Measurements from ENCODE around the gene DXO.
"Not testable (repeated sequence)": the region's sequence is repeated elsewhere in the genome, so short reads cannot be mapped to it uniquely, and the experiment has no call there.

Gene DXO

GRCh38 chr6:31971993-31972708, at the start of gene DXO:
Gene DXO (minus strand): TSS chr6:31972138. CDS start chr6:31971675, 463 bp downstream.
- DNase-seq (ENCODE audit: low read depth) = peak; percentile 99

- DNase-seq (ENCODE audit: low read depth) = not testable (repeated sequence)
Measured at GRCh38 chr6:32014547-32014946, 42.6 kb upstream of the DXO start, which contains the start of gene C4B. Gene C4B (plus strand): TSS chr6:32014795. CDS start chr6:32014846, 51 bp downstream.

- DNase-seq (ENCODE audit: low read depth) = not testable (repeated sequence)
Measured at GRCh38 chr6:32013738-32014137, 41.8 kb upstream of the DXO start.

GRCh38 chr6:32012941-32013617, 41.1 kb upstream of the DXO start:
- DNase-seq (ENCODE audit: low read depth) = not testable (repeated sequence)

GRCh38 chr6:32010856-32011530, 39.1 kb upstream of the DXO start:
- not testable (repeated sequence) for DNase-seq (ENCODE audit: low read depth)

GRCh38 chr6:32009537-32009936, 37.6 kb upstream of the DXO start:
- not testable (repeated sequence) for DNase-seq (ENCODE audit: low read depth)

- peak; percentile 1 for DNase-seq (ENCODE audit: low read depth)
Measured at GRCh38 chr6:32008616-32009015, 36.7 kb upstream of the DXO start.

GRCh38 chr6:32008037-32008436, 36.1 kb upstream of the DXO start:
- not testable (repeated sequence) for DNase-seq (ENCODE audit: low read depth)

- not testable (repeated sequence) for DNase-seq (ENCODE audit: low read depth)
Measured at GRCh38 chr6:32007086-32007485, 35.1 kb upstream of the DXO start.

GRCh38 chr6:32005991-32006529, 34.1 kb upstream of the DXO start:
- DNase-seq (ENCODE audit: low read depth) = not testable (repeated sequence)

GRCh38 chr6:32005538-32005880, 33.6 kb upstream of the DXO start:
- DNase-seq (ENCODE audit: low read depth) = not testable (repeated sequence)

- DNase-seq (ENCODE audit: low read depth) = not testable (repeated sequence)
Measured at GRCh38 chr6:32004864-32005537, 33.1 kb upstream of the DXO start.

- DNase-seq (ENCODE audit: low read depth) = not testable (repeated sequence)
Measured at GRCh38 chr6:32004393-32004792, 32.5 kb upstream of the DXO start.

GRCh38 chr6:32003301-32003700, 31.4 kb upstream of the DXO start:
- DNase-seq (ENCODE audit: low read depth) = not testable (repeated sequence)

- DNase-seq (ENCODE audit: low read depth) = not testable (repeated sequence)
Measured at GRCh38 chr6:32002546-32003268, 30.8 kb upstream of the DXO start.

- DNase-seq (ENCODE audit: low read depth) = not testable (repeated sequence)
Measured at GRCh38 chr6:31996385-31996784, 24.4 kb upstream of the DXO start.

GRCh38 chr6:31994421-31994820, 22.5 kb upstream of the DXO start:
- not testable (repeated sequence) for DNase-seq (ENCODE audit: low read depth)

GRCh38 chr6:31989363-31989762, 17.4 kb upstream of the DXO start:
- not testable (repeated sequence) for DNase-seq (ENCODE audit: low read depth)

- not testable (repeated sequence) for DNase-seq (ENCODE audit: low read depth)
Measured at GRCh38 chr6:31981744-31982143, 9.8 kb upstream of the DXO start, which contains the start of gene C4A. Gene C4A (plus strand): TSS chr6:31982057. CDS start chr6:31982108, 51 bp downstream.

- not testable (repeated sequence) for DNase-seq (ENCODE audit: low read depth)
Measured at GRCh38 chr6:31980998-31981397, 9.1 kb upstream of the DXO start.

All from EH (cell line).